HepG2 (cell line): ENCODE data around the gene TPRA1. TPM values are rescaled to one million over a fixed set of nuclear protein-coding genes. Genes with fewer than 3 reads are reported as not detected.
"Not testable (repeated sequence)": the region's sequence is repeated elsewhere in the genome, so short reads cannot be mapped to it uniquely, and the experiment has no call there.

ENCODE experiments used
- ATAC-seq: fragments of 200-7000 bp; cut with Tn5 transposase; 3 replicates; pipeline ENCODE4 v1.9.1; 2020; ENCODE audit warnings: mild to moderate bottlenecking, moderate library complexity
- BruUV-seq: library from RNA; stranded (reverse); fragments of 400-500 nt; replicated peaks from 2 replicates; lab custom pipeline; 2021; lab: Mats Ljungman, UMichigan
- CTCF ChIA-PET: fragments of 300-600 bp; formaldehyde crosslinking; extraction: SDS; loops from one replicate; lab custom pipeline; 2021; ENCODE audit warnings: low total read pairs, inconsistent platforms, low intra/inter-chr PET ratio; lab: Yijun Ruan, JAX
- POLR2A ChIA-PET: fragments of 350-600 bp; sonication (Branson Sonifier 250); formaldehyde crosslinking; loops from one replicate; lab custom pipeline; 2020; ENCODE audit warnings: antibody characterized with exemption, inconsistent platforms; lab: Yijun Ruan, JAX
- DNase-seq: peaks from one replicate; pipeline ENCODE4 v3.0.0-alpha.2; 2015; ENCODE audit warnings: low spot score
- FAIRE-seq: peaks from 3 replicates; lab custom pipeline; 2011; peaks lifted over from hg19 to GRCh38; lab: Jason Lieb, UNC
- H2AFZ ChIP-seq: one replicate; pipeline ENCODE4 v1.6.1; 2011; ENCODE audit warnings: low read length, inconsistent platforms
- H3K27ac ChIP-seq: fragments of 300-600 bp; 3 replicates; pipeline ENCODE4 v1.8.0; 2011; ENCODE audit warnings: mixed run types, mild to moderate bottlenecking, mixed read lengths, low read length, inconsistent platforms; ENCODE audit not compliant: insufficient read depth; ENCODE audit errors: extremely low read length
- H3K27me3 ChIP-seq, 2 experiments: fragments of 200-600 bp in 1 of 2; 2 replicates in 1 of 2; 3 replicates in 1 of 2; pipeline versions ENCODE4 v1.6.0 to v1.8.0; 2011; ENCODE audit warnings: low read length in 2 of 2, mild to moderate bottlenecking in 2 of 2, moderate library complexity in 2 of 2, inconsistent platforms in 1 of 2; ENCODE audit not compliant: insufficient read depth in 2 of 2, control insufficient read depth in 1 of 2
- H3K36me3 ChIP-seq, 2 experiments: fragments of 200-600 bp in 1 of 2; replicated peaks in 1 of 2; 2 replicates in 1 of 2; 3 replicates in 1 of 2; pipeline versions ENCODE4 v1.5.1 to v1.8.0; 2011; ENCODE audit warnings: low read length in 2 of 2, inconsistent platforms in 1 of 2; ENCODE audit not compliant: insufficient read depth in 2 of 2, control insufficient read depth in 1 of 2
- H3K4me1 ChIP-seq: 2 replicates; pipeline ENCODE4 v1.5.1; 2012; ENCODE audit warnings: low read length, inconsistent platforms; ENCODE audit not compliant: insufficient read depth
- H3K4me2 ChIP-seq: 2 replicates; pipeline ENCODE4 v1.6.0; 2011; ENCODE audit warnings: low read depth, low read length, inconsistent platforms
- H3K4me3 ChIP-seq, 3 experiments: fragments of 200-600 bp in 1 of 3; sonication (generic), shearing (Covaris generic) in 1 of 3; replicated peaks in 1 of 3; 2 replicates each; pipeline ENCODE4 v1.5.1; 2011 to 2016; ENCODE audit warnings: low read length in 3 of 3, inconsistent platforms in 2 of 3, low read depth in 2 of 3, mild to moderate bottlenecking in 2 of 3, control low read depth in 1 of 3, mixed read lengths in 1 of 3; ENCODE audit not compliant: insufficient read depth in 1 of 3
- H3K79me2 ChIP-seq: one replicate; pipeline ENCODE4 v1.6.1; 2011; ENCODE audit warnings: low read length, inconsistent platforms; ENCODE audit not compliant: insufficient read depth
- H3K9ac ChIP-seq: 2 replicates; pipeline ENCODE4 v1.6.0; 2011; ENCODE audit warnings: mild to moderate bottlenecking, low read depth, low read length, inconsistent platforms; ENCODE audit not compliant: insufficient read depth
- H3K9me3 ChIP-seq: 2 replicates; pipeline ENCODE4 v1.5.1; 2012; ENCODE audit warnings: mild to moderate bottlenecking, low read length
- H4K20me1 ChIP-seq: 2 replicates; pipeline ENCODE4 v1.6.0; 2011; ENCODE audit warnings: inconsistent platforms, mild to moderate bottlenecking, low read length, moderate library complexity; ENCODE audit not compliant: insufficient read depth
- BORCS8-MEF2B ChIP-seq: sonication (generic); formaldehyde crosslinking; IDR thresholded peaks from 2 replicates; pipeline ENCODE4 v1.8.0; 2022; ENCODE audit warnings: mild to moderate bottlenecking, missing genetic modification reagents
- CBX2 ChIP-seq, 2 experiments: fragments of 200-600 bp in 1 of 2; sonication (generic); formaldehyde crosslinking in 1 of 2; IDR thresholded peaks; 2 replicates each; pipeline versions ENCODE4 v1.7.0 to v1.8.1; 2018 to 2022; ENCODE audit warnings: low read depth in 2 of 2, low read length in 1 of 2, mild to moderate bottlenecking in 1 of 2, missing genetic modification reagents in 1 of 2
- HDAC6 ChIP-seq: fragments of 200-600 bp; sonication (generic); IDR thresholded peaks from 2 replicates; pipeline ENCODE4 v1.7.0; 2017; ENCODE audit warnings: mild to moderate bottlenecking, antibody characterized with exemption, low read length, low read depth
- MIER2 ChIP-seq: IDR thresholded peaks from 2 replicates; pipeline ENCODE4 v1.6.1; 2016; ENCODE audit warnings: missing biosample characterization, missing genetic modification reagents
- ZBTB37 ChIP-seq: sonication (generic); formaldehyde crosslinking; IDR thresholded peaks from 2 replicates; pipeline ENCODE4 v1.4.0; 2020; ENCODE audit warnings: mild to moderate bottlenecking, missing genetic modification reagents
- ZFP82 ChIP-seq: sonication (generic); formaldehyde crosslinking; IDR thresholded peaks from 2 replicates; pipeline ENCODE4 v1.5.1; 2020; ENCODE audit warnings: mild to moderate bottlenecking, missing genetic modification reagents, borderline replicate concordance
- ZKSCAN8 ChIP-seq: IDR thresholded peaks from 2 replicates; pipeline ENCODE4 v1.6.1; 2016; ENCODE audit warnings: borderline replicate concordance, missing genetic modification reagents, missing compliant biosample characterization
- ZNF281 ChIP-seq: sonication (generic); formaldehyde crosslinking; IDR thresholded peaks from 2 replicates; pipeline ENCODE4 v1.4.0; 2020; ENCODE audit warnings: missing genetic modification reagents, borderline replicate concordance
- WGBS: methylation state at CpG from one replicate; pipeline ENCODE4 v1.1.6; 2017; ENCODE audit warnings: low lambda C conversion rate; 5-methylcytosine and 5-hydroxymethylcytosine counted together
- in situ Hi-C: cut with HindIII; loops from 2 replicates; pipeline ENCODE4 v1.10.0; 2017; ENCODE audit warnings: low pct_unique_long_range_greater_than_20kb; ENCODE audit not compliant: extremely low pct_ligation_motif_present
- intact Hi-C: fragments of 100-400 bp; cut with micrococcal nuclease; formaldehyde crosslinking; loops from one replicate; pipeline ENCODE4 v1.10.0; 2022; ENCODE audit not compliant: unreplicated experiment
- polyA plus RNA-seq, 8 experiments: library from polyadenylated mRNA; depleted of rRNA in 3 of 8; stranded (reverse) in 7 of 8; unstranded in 1 of 8; fragments of >200 nt; fragmentation: Illumina TruSeq in 4 of 8; extraction: Trizol in 4 of 8; gene quantifications; 2 replicates each; pipeline versions ENCODE4 v1.2.1 to v1.2.3, GENCODE V29; 2011 to 2016; ENCODE audit warnings: low read depth in 4 of 8, missing spikeins in 1 of 8, mixed read lengths in 1 of 8; ENCODE audit not compliant: insufficient read depth in 1 of 8
- total RNA-seq, 5 experiments: library from RNA; depleted of rRNA; stranded (reverse); fragments of >200 nt; fragmentation: Illumina TruSeq; extraction: Trizol; gene quantifications; 2 replicates each; pipeline ENCODE4 v1.2.3, GENCODE V29; 2016; ENCODE audit warnings: low read depth in 1 of 5

TPRA1 gene
- total and polyA plus RNA-seq, 2 of the 13 experiments (the other 11 are each of a cell fraction or from before 2014, with no cell fraction given) = 25.4 to 25.8 TPM

GRCh38 chr3:127531821-127532220 is 58.7 kb downstream of the TPRA1 start:
- TF ChIP-seq MIER2 (CRISPR knock-in tag) = no peak
- no peak for TF ChIP-seq ZNF281 (CRISPR knock-in tag)
- no peak for TF ChIP-seq HDAC6
- TF ChIP-seq ZFP82 (CRISPR knock-in tag) = no peak
- no peak for TF ChIP-seq CBX2 (IDR thresholded peaks at IDR 0.05; ENCODE audit: low read depth, low read length)
- TF ChIP-seq CBX2 (CRISPR knock-in tag; IDR thresholded peaks at IDR 0.05; ENCODE audit: low read depth) = no peak
- no peak for TF ChIP-seq BORCS8-MEF2B (CRISPR knock-in tag)
- TF ChIP-seq ZBTB37 (CRISPR knock-in tag) = no peak
- TF ChIP-seq ZKSCAN8 (CRISPR knock-in tag) = no peak
- no peak overlapping the region for H2AFZ ChIP-seq
- H3K4me3 ChIP-seq = no peak overlapping the region
- DNase-seq = no peak
- H3K9me3 ChIP-seq = no peaks in the 10 kb centered on the region
- ChIA-PET CTCF (no interaction called here), POLR2A (no interaction called here)
- no peaks in the 10 kb centered on the region for H3K4me1 ChIP-seq
- 6% methylated on average over 2 of the region's 2 CpGs for WGBS
- FAIRE-seq = no peak
- no peak overlapping the region for H3K4me2 ChIP-seq
- intact Hi-C loops (no loop called here), in situ Hi-C loops (no loop called here)
- H3K27ac ChIP-seq = no peak overlapping the region
- peaks cover 0 to 8% of the 10 kb centered on the region in 2 experiments; a peak in 2 of 5 replicates for H3K27me3 ChIP-seq
- 0 out of 2 replicates have a peak, but pooled peaks cover 3% of the 10 kb centered on the region for H4K20me1 ChIP-seq
- H3K36me3 ChIP-seq = no peaks in the 10 kb centered on the region
- H3K79me2 ChIP-seq = no peaks in the 10 kb centered on the region
- ATAC-seq = no peak
- no peak overlapping the region for H3K9ac ChIP-seq
- BruUV-seq = no TSS peak

- CTCF ChIA-PET, H3K4me3 ChIP-seq, H3K9ac ChIP-seq, H3K27ac ChIP-seq, H3K27me3 ChIP-seq, H4K20me1 ChIP-seq, H3K79me2 ChIP-seq, in situ Hi-C loops, H3K36me3 ChIP-seq, BruUV-seq, H3K4me1 ChIP-seq, ATAC-seq, H3K9me3 ChIP-seq, intact Hi-C loops, DNase-seq, POLR2A ChIA-PET, H3K4me2 ChIP-seq, FAIRE-seq, H2AFZ ChIP-seq: not testable (repeated sequence)
- 52% methylated on average over 7 of the region's 7 CpGs for WGBS
These were observed 59.7 kb downstream of the TPRA1 start for GRCh38 chr3:127530863-127531262.
